ENCODE data around the gene DOCK7. TPM values are rescaled to one million over a fixed set of nuclear protein-coding genes. Genes with fewer than 3 reads are reported as not detected.

Gene DOCK7
- total RNA-seq, 2 donors from 2014 or later, result 9.8 to 11.9 TPM

GRCh38 chr1:62426794-62427193 is 261.4 kb downstream of the DOCK7 start:
- Histone ChIP-seq H3K4me3 (no peak overlapping the region), H3K27ac (no peak overlapping the region), H3K4me1 (no peaks in the 10 kb centered on the region), H3K36me3 (no peaks in the 10 kb centered on the region), H3K27me3 (no peaks in the 10 kb centered on the region), H3K9me3 (no peaks in the 10 kb centered on the region)
- no peak for TF ChIP-seq CTCF (IDR thresholded peaks at IDR 0.05)
- DNase-seq (ENCODE audit: low spot score), result no peak

- TF ChIP-seq CTCF (IDR thresholded peaks at IDR 0.05), result no peak
Measured at GRCh38 chr1:62426237-62426636, 261.9 kb downstream of the DOCK7 start.

GRCh38 chr1:62425041-62425440 is 263.1 kb downstream of the DOCK7 start:
- Histone ChIP-seq H3K4me1 (no peaks in the 10 kb centered on the region), H3K9me3 (no peaks in the 10 kb centered on the region), H3K27me3 (no peaks in the 10 kb centered on the region), H3K36me3 (no peaks in the 10 kb centered on the region), H3K4me3 (no peak overlapping the region), H3K27ac (no peak overlapping the region)
- DNase-seq (ENCODE audit: low spot score), result no peak
- no peak for TF ChIP-seq CTCF (IDR thresholded peaks at IDR 0.05)

More at GRCh38 chr1:62426237-62426636, 261.9 kb downstream of the DOCK7 start:
- H3K4me1 ChIP-seq, result no peaks in the 10 kb centered on the region
- H3K9me3 ChIP-seq, result no peaks in the 10 kb centered on the region
- no peak for DNase-seq (ENCODE audit: low spot score)
- H3K27me3 ChIP-seq, result no peaks in the 10 kb centered on the region
- H3K4me3 ChIP-seq, result no peak overlapping the region
- no peaks in the 10 kb centered on the region for H3K36me3 ChIP-seq
- H3K27ac ChIP-seq, result no peak overlapping the region

GRCh38 chr1:62424411-62424810 is 263.8 kb downstream of the DOCK7 start:
- H3K4me1 ChIP-seq, result no peaks in the 10 kb centered on the region
- TF ChIP-seq CTCF (IDR thresholded peaks at IDR 0.05), result no peak
- no peaks in the 10 kb centered on the region for H3K27me3 ChIP-seq
- H3K27ac ChIP-seq, result no peak overlapping the region
- H3K9me3 ChIP-seq, result no peaks in the 10 kb centered on the region
- no peaks in the 10 kb centered on the region for H3K36me3 ChIP-seq
- DNase-seq (ENCODE audit: low spot score), result no peak
- no peak overlapping the region for H3K4me3 ChIP-seq

GRCh38 chr1:62423580-62424242 is 264.5 kb downstream of the DOCK7 start:
- H3K27ac ChIP-seq, result no peak overlapping the region
- no peak overlapping the region for H3K4me3 ChIP-seq
- no peaks in the 10 kb centered on the region for H3K9me3 ChIP-seq
- no peaks in the 10 kb centered on the region for H3K27me3 ChIP-seq
- no peaks in the 10 kb centered on the region for H3K4me1 ChIP-seq
- no peak for DNase-seq (ENCODE audit: low spot score)
- no peak for TF ChIP-seq CTCF (IDR thresholded peaks at IDR 0.05)
- no peaks in the 10 kb centered on the region for H3K36me3 ChIP-seq

GRCh38 chr1:62420214-62420613 is 268.0 kb downstream of the DOCK7 start:
- no peak for TF ChIP-seq CTCF (IDR thresholded peaks at IDR 0.05)
- H3K27me3 ChIP-seq, result no peaks in the 10 kb centered on the region
- no peaks in the 10 kb centered on the region for H3K36me3 ChIP-seq
- no peaks in the 10 kb centered on the region for H3K9me3 ChIP-seq
- no peak for DNase-seq (ENCODE audit: low spot score)
- no peak overlapping the region for H3K27ac ChIP-seq
- H3K4me1 ChIP-seq, result no peaks in the 10 kb centered on the region
- H3K4me3 ChIP-seq, result no peak overlapping the region

All from right atrium auricular region (tissue), 2 donors.